ENCODE results near the gene TFR2.

TFR2 gene

GRCh38 chr7:100641463-100641859 lies at the start of gene TFR2:
Gene TFR2 (minus strand): TSS chr7:100641552. CDS start chr7:100641509, 43 bp downstream.
- intact Hi-C loops (cut with DNase I) = no loop called here
- no peak for DNase-seq

GRCh38 chr7:100689230-100690135 lies 48.1 kb upstream of the TFR2 start:
- peak in 1 of 10 donors; percentile 71 for DNase-seq
- intact Hi-C loops (cut with DNase I) = loop anchor here (5.0 kb wide), 2 partner anchors 102 to 222 kb away; partner anchors contain the start of genes FBXO24 and LRCH4

- intact Hi-C loops (cut with DNase I) = no loop called here
- peak in 1 of 10 donors; percentile 67 for DNase-seq
Observed at GRCh38 chr7:100688326-100688860, 47.0 kb upstream of the TFR2 start.

- intact Hi-C loops (cut with DNase I) = no loop called here
- peak in 2 of 10 donors; percentile 16 to 67 for DNase-seq
Observed at GRCh38 chr7:100687751-100688300, 46.5 kb upstream of the TFR2 start.

- intact Hi-C loops (cut with DNase I) = no loop called here
- peak in 2 of 10 donors; percentile 42 to 83 for DNase-seq
Observed at GRCh38 chr7:100687261-100687660, 45.9 kb upstream of the TFR2 start.

GRCh38 chr7:100686822-100687211 lies 45.5 kb upstream of the TFR2 start:
- peak in 1 of 10 donors; percentile 31 for DNase-seq
- intact Hi-C loops (cut with DNase I) = no loop called here

GRCh38 chr7:100686201-100686821 lies 45.0 kb upstream of the TFR2 start:
- intact Hi-C loops (cut with DNase I) = no loop called here
- DNase-seq = peak in 2 of 10 donors; percentile 57 to 83

- intact Hi-C loops (cut with DNase I) = no loop called here
- DNase-seq = peak in 1 of 10 donors; percentile 74
Observed at GRCh38 chr7:100685631-100686145, 44.3 kb upstream of the TFR2 start.

- intact Hi-C loops (cut with DNase I) = no loop called here
- DNase-seq = peak in 1 of 10 donors; percentile 76
Observed at GRCh38 chr7:100685049-100685605, 43.8 kb upstream of the TFR2 start.

- DNase-seq = peak in 2 of 10 donors; percentile 74
- intact Hi-C loops (cut with DNase I) = no loop called here
Observed at GRCh38 chr7:100684534-100685042, 43.2 kb upstream of the TFR2 start.

GRCh38 chr7:100683659-100684533 lies 42.5 kb upstream of the TFR2 start:
- intact Hi-C loops (cut with DNase I) = no loop called here
- peak in 2 of 10 donors; percentile 64 to 81 for DNase-seq

GRCh38 chr7:100682991-100683658 lies 41.8 kb upstream of the TFR2 start:
- DNase-seq = peak in 1 of 10 donors; percentile 87
- intact Hi-C loops (cut with DNase I) = no loop called here

GRCh38 chr7:100682228-100682741 lies 40.9 kb upstream of the TFR2 start:
- intact Hi-C loops (cut with DNase I) = no loop called here
- peak in 1 of 10 donors; percentile 59 for DNase-seq

GRCh38 chr7:100681491-100682227 lies 40.3 kb upstream of the TFR2 start:
- intact Hi-C loops (cut with DNase I) = no loop called here
- peak in 1 of 10 donors; percentile 77 for DNase-seq

- DNase-seq = peak in 1 of 10 donors; percentile 71
- intact Hi-C loops (cut with DNase I) = no loop called here
Observed at GRCh38 chr7:100680576-100681271, 39.4 kb upstream of the TFR2 start.

- DNase-seq = peak in 1 of 10 donors; percentile 44
- intact Hi-C loops (cut with DNase I) = loop anchor here (10.0 kb wide), 1 partner anchor 205 kb away; the partner anchor contains the start of gene TSC22D4
Observed at GRCh38 chr7:100679927-100680575, 38.7 kb upstream of the TFR2 start.
